Measurements from ENCODE around the gene TSKU.

DNA sequence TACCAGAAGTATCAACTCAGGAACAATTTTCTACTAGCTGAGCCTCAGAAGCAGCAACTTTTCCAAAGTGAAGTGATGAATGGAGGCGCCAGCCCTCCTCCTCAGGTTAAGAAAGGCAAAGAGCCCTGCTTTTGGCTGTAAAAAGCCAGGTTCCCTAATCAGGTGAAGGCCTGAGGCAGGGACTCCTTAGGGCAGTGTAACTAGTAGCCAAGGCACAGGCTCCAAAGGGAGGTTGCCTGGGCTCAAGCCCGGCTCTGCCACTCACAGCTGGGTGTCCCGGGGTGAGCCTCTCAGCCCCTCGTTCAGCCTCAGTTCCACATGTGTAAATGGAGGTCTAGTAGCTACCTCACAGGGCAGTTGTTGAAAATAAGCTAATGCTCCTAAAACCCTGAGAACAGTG is 19.5 kb downstream of the TSKU start:
- TF ChIP-seq, protein P1, sequence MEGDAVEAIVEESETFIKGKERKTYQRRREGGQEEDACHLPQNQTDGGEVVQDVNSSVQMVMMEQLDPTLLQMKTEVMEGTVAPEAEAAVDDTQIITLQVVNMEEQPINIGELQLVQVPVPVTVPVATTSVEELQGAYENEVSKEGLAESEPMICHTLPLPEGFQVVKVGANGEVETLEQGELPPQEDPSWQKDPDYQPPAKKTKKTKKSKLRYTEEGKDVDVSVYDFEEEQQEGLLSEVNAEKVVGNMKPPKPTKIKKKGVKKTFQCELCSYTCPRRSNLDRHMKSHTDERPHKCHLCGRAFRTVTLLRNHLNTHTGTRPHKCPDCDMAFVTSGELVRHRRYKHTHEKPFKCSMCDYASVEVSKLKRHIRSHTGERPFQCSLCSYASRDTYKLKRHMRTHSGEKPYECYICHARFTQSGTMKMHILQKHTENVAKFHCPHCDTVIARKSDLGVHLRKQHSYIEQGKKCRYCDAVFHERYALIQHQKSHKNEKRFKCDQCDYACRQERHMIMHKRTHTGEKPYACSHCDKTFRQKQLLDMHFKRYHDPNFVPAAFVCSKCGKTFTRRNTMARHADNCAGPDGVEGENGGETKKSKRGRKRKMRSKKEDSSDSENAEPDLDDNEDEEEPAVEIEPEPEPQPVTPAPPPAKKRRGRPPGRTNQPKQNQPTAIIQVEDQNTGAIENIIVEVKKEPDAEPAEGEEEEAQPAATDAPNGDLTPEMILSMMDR (IDR thresholded peaks at IDR 0.05) = no peak
- TF ChIP-seq EZH2 (IDR thresholded peaks at IDR 0.05) = no peak
